Subcutaneous adipose tissue (tissue), 4 donors: ENCODE data around the gene C10orf88. TPM values are rescaled to one million over a fixed set of nuclear protein-coding genes. Genes with fewer than 3 reads are reported as not detected.

ENCODE experiments used
- CTCF ChIP-seq: fragments of 450-650 bp; IDR thresholded peaks from one replicate; pipeline ENCODE4 v1.5.1; 2016; ENCODE audit warnings: low read depth, mild to moderate bottlenecking, control low read depth, antibody characterized with exemption, moderate library complexity
- total RNA-seq, 4 donors: library from RNA; depleted of rRNA; stranded (reverse); fragments of >200 nt; gene quantifications; one replicate each; pipeline ENCODE4 v1.1.0, GENCODE V29; 2016

Gene C10orf88
- total RNA-seq: 10 to 100 TPM in 1 of 4 donors, 1 to 10 TPM in 3; 4.3 to 10.8 (median 7.0) TPM

- no peak for TF ChIP-seq CTCF
Observed at GRCh38 chr10:122953902-122954730, at the start of gene C10orf88. Gene C10orf88, minus strand, starts transcription at chr10:122954227. Its CDS starts 49 bp downstream, at chr10:122954178.

- no peak for TF ChIP-seq CTCF
Observed at GRCh38 chr10:123001370-123001769, 47.3 kb upstream of the C10orf88 start.

GRCh38 chr10:123000155-123000554, 46.1 kb upstream of the C10orf88 start:
- TF ChIP-seq CTCF: no peak

- TF ChIP-seq CTCF: no peak
Observed at GRCh38 chr10:122999347-122999746, 45.3 kb upstream of the C10orf88 start.

- TF ChIP-seq CTCF: no peak
Observed at GRCh38 chr10:122998934-122999333, 44.9 kb upstream of the C10orf88 start.

GRCh38 chr10:122998360-122998917, 44.4 kb upstream of the C10orf88 start:
- no peak for TF ChIP-seq CTCF

GRCh38 chr10:122997864-122998263, 43.8 kb upstream of the C10orf88 start:
- no peak for TF ChIP-seq CTCF
